ENCODE measurements around the gene PRDM15. TPM values are rescaled to one million over a fixed set of nuclear protein-coding genes. Genes with fewer than 3 reads are reported as not detected.

The PRDM15 gene
- total and polyA plus RNA-seq, 3 experiments from 2014 or later = 2.2 to 13.1 (median 12.0) TPM

- no peak overlapping the region for H3K27ac ChIP-seq (ENCODE audit: low read depth, low read length)
- no peak for DNase-seq
- Mint-ChIP-seq H3K4me3 (peak overlapping the region in 5 of 7 donors; percentile 26 to 66 (median 42)), H3K9me3 (peaks cover 0 to 10% (median 0%) of the 10 kb centered on the region in 5 donors), H3K36me3 (peaks cover 0 to 3% (median 0%) of the 10 kb centered on the region in 3 donors), H3K27me3 (peaks cover 55 to 81% of the 10 kb centered on the region in 2 donors), H3K27ac (peak overlapping the region in 1 of 8 donors; percentile 29), H3K4me1 (peaks cover 23 to 31% (median 27%) of the 10 kb centered on the region in 3 donors)
- H3K36me3 ChIP-seq (ENCODE audit: insufficient read depth, low read length) = no peaks in the 10 kb centered on the region
- H3K4me1 ChIP-seq (ENCODE audit: insufficient read depth, low read length) = peaks cover 18% of the 10 kb centered on the region
- POLR2A ChIA-PET = no interaction called here
- no peaks in the 10 kb centered on the region for H3K9me3 ChIP-seq (ENCODE audit: low read length)
- H3K27me3 ChIP-seq (ENCODE audit: insufficient read depth, low read length, poor library complexity, severe bottlenecking) = peaks cover 35% of the 10 kb centered on the region
- H3K4me3 ChIP-seq (ENCODE audit: low read length) = no peak overlapping the region
- CTCF ChIA-PET = no interaction called here
These were observed 112.9 kb downstream of the PRDM15 start for GRCh38 chr21:41765973-41766882.

GRCh38 chr21:41765420-41765821, 113.7 kb downstream of the PRDM15 start:
- no peak for DNase-seq
- Mint-ChIP-seq H3K4me1 (peaks cover 23 to 36% (median 27%) of the 10 kb centered on the region in 3 donors), H3K36me3 (peaks cover 0 to 3% (median 0%) of the 10 kb centered on the region in 3 donors), H3K4me3 (peak overlapping the region in 5 of 7 donors; percentile 26 to 66 (median 34)), H3K27ac (peak overlapping the region in 1 of 8 donors; percentile 29), H3K9me3 (peaks cover 0 to 10% (median 0%) of the 10 kb centered on the region in 5 donors), H3K27me3 (peaks cover 59 to 81% of the 10 kb centered on the region in 2 donors)
- Histone ChIP-seq H3K4me1 (ENCODE audit: insufficient read depth, low read length) (peaks cover 18% of the 10 kb centered on the region), H3K36me3 (ENCODE audit: insufficient read depth, low read length) (no peaks in the 10 kb centered on the region), H3K27ac (ENCODE audit: low read depth, low read length) (no peak overlapping the region), H3K9me3 (ENCODE audit: low read length) (no peaks in the 10 kb centered on the region), H3K4me3 (ENCODE audit: low read length) (no peak overlapping the region), H3K27me3 (ENCODE audit: insufficient read depth, low read length, poor library complexity, severe bottlenecking) (peaks cover 35% of the 10 kb centered on the region)
- ChIA-PET POLR2A (no interaction called here), CTCF (no interaction called here)

- Histone ChIP-seq H3K27me3 (ENCODE audit: insufficient read depth, low read length, poor library complexity, severe bottlenecking) (peaks cover 35% of the 10 kb centered on the region), H3K27ac (ENCODE audit: low read depth, low read length) (no peak overlapping the region), H3K4me1 (ENCODE audit: insufficient read depth, low read length) (peaks cover 18% of the 10 kb centered on the region), H3K9me3 (ENCODE audit: low read length) (no peaks in the 10 kb centered on the region), H3K4me3 (ENCODE audit: low read length) (no peak overlapping the region), H3K36me3 (ENCODE audit: insufficient read depth, low read length) (no peaks in the 10 kb centered on the region)
- Mint-ChIP-seq H3K27ac (no peak overlapping the region), H3K36me3 (peaks cover 0 to 3% (median 0%) of the 10 kb centered on the region in 3 donors), H3K4me3 (peak overlapping the region in 2 of 7 donors; percentile 65 to 66), H3K27me3 (peaks cover 62 to 84% of the 10 kb centered on the region in 2 donors), H3K9me3 (peaks cover 0 to 10% (median 0%) of the 10 kb centered on the region in 5 donors), H3K4me1 (peaks cover 23 to 36% (median 27%) of the 10 kb centered on the region in 3 donors)
- no peak for DNase-seq
- ChIA-PET POLR2A (no interaction called here), CTCF (no interaction called here)
These were observed 114.4 kb downstream of the PRDM15 start for GRCh38 chr21:41764558-41765419.

GRCh38 chr21:41763996-41764395, 115.1 kb downstream of the PRDM15 start:
- Histone ChIP-seq H3K4me1 (ENCODE audit: insufficient read depth, low read length) (peaks cover 18% of the 10 kb centered on the region), H3K27me3 (ENCODE audit: insufficient read depth, low read length, poor library complexity, severe bottlenecking) (peaks cover 35% of the 10 kb centered on the region), H3K36me3 (ENCODE audit: insufficient read depth, low read length) (no peaks in the 10 kb centered on the region), H3K4me3 (ENCODE audit: low read length) (no peak overlapping the region), H3K9me3 (ENCODE audit: low read length) (no peaks in the 10 kb centered on the region), H3K27ac (ENCODE audit: low read depth, low read length) (no peak overlapping the region)
- H3K9me3 Mint-ChIP-seq = peaks cover 0 to 10% (median 0%) of the 10 kb centered on the region in 5 donors
- POLR2A ChIA-PET = no interaction called here
- H3K27me3 Mint-ChIP-seq = peaks cover 60 to 82% of the 10 kb centered on the region in 2 donors
- H3K36me3 Mint-ChIP-seq = peaks cover 0 to 3% (median 0%) of the 10 kb centered on the region in 3 donors
- no peak for DNase-seq
- CTCF ChIA-PET = no interaction called here
- H3K27ac Mint-ChIP-seq = no peak overlapping the region
- peaks cover 21 to 32% (median 23%) of the 10 kb centered on the region in 3 donors for H3K4me1 Mint-ChIP-seq
- no peak overlapping the region for H3K4me3 Mint-ChIP-seq

GRCh38 chr21:41763398-41763931, 115.7 kb downstream of the PRDM15 start:
- Mint-ChIP-seq H3K9me3 (peaks cover 0 to 10% (median 0%) of the 10 kb centered on the region in 5 donors), H3K27ac (no peak overlapping the region), H3K4me3 (no peak overlapping the region), H3K27me3 (peaks cover 55 to 77% of the 10 kb centered on the region in 2 donors), H3K4me1 (peaks cover 16 to 27% (median 18%) of the 10 kb centered on the region in 3 donors), H3K36me3 (peaks cover 0 to 3% (median 0%) of the 10 kb centered on the region in 3 donors)
- Histone ChIP-seq H3K4me3 (ENCODE audit: low read length) (no peak overlapping the region), H3K4me1 (ENCODE audit: insufficient read depth, low read length) (peaks cover 17% of the 10 kb centered on the region), H3K27ac (ENCODE audit: low read depth, low read length) (no peak overlapping the region), H3K9me3 (ENCODE audit: low read length) (no peaks in the 10 kb centered on the region), H3K36me3 (ENCODE audit: insufficient read depth, low read length) (no peaks in the 10 kb centered on the region), H3K27me3 (ENCODE audit: insufficient read depth, low read length, poor library complexity, severe bottlenecking) (peaks cover 33% of the 10 kb centered on the region)
- DNase-seq = no peak
- ChIA-PET POLR2A (no interaction called here), CTCF (no interaction called here)

- no peaks in the 10 kb centered on the region for H3K9me3 ChIP-seq (ENCODE audit: low read length)
- H3K9me3 Mint-ChIP-seq = peaks cover 0 to 9% (median 0%) of the 10 kb centered on the region in 5 donors
- H3K27me3 ChIP-seq (ENCODE audit: insufficient read depth, low read length, poor library complexity, severe bottlenecking) = peaks cover 26% of the 10 kb centered on the region
- peaks cover 9% of the 10 kb centered on the region for H3K4me1 ChIP-seq (ENCODE audit: insufficient read depth, low read length)
- peaks cover 0 to 3% (median 0%) of the 10 kb centered on the region in 3 donors for H3K36me3 Mint-ChIP-seq
- H3K4me3 Mint-ChIP-seq = no peak overlapping the region
- H3K27me3 Mint-ChIP-seq = peaks cover 47 to 71% of the 10 kb centered on the region in 2 donors
- no peak overlapping the region for H3K4me3 ChIP-seq (ENCODE audit: low read length)
- CTCF ChIA-PET = no interaction called here
- no peak for DNase-seq
- H3K4me1 Mint-ChIP-seq = peaks cover 9 to 20% (median 11%) of the 10 kb centered on the region in 3 donors
- POLR2A ChIA-PET = no interaction called here
- H3K27ac ChIP-seq (ENCODE audit: low read depth, low read length) = no peak overlapping the region
- no peak overlapping the region for H3K27ac Mint-ChIP-seq
- no peaks in the 10 kb centered on the region for H3K36me3 ChIP-seq (ENCODE audit: insufficient read depth, low read length)
These were observed 116.4 kb downstream of the PRDM15 start for GRCh38 chr21:41762753-41763152.

- H3K4me1 ChIP-seq (ENCODE audit: insufficient read depth, low read length) = peaks cover 3% of the 10 kb centered on the region
- POLR2A ChIA-PET = no interaction called here
- H3K9me3 ChIP-seq (ENCODE audit: low read length) = no peaks in the 10 kb centered on the region
- peaks cover 21% of the 10 kb centered on the region for H3K27me3 ChIP-seq (ENCODE audit: insufficient read depth, low read length, poor library complexity, severe bottlenecking)
- Mint-ChIP-seq H3K9me3 (peaks cover 0 to 7% (median 0%) of the 10 kb centered on the region in 5 donors), H3K27ac (no peak overlapping the region), H3K4me1 (peaks cover 2 to 13% (median 4%) of the 10 kb centered on the region in 3 donors), H3K4me3 (no peak overlapping the region), H3K36me3 (no peaks in the 10 kb centered on the region), H3K27me3 (peaks cover 41 to 64% of the 10 kb centered on the region in 2 donors)
- H3K4me3 ChIP-seq (ENCODE audit: low read length) = no peak overlapping the region
- H3K36me3 ChIP-seq (ENCODE audit: insufficient read depth, low read length) = no peaks in the 10 kb centered on the region
- CTCF ChIA-PET = interaction anchor here (1.2 kb wide), 2 partner anchors 10 to 11 kb away, joined by 3 to 4 read pairs; no protein-coding TSS in a partner anchor
- no peak overlapping the region for H3K27ac ChIP-seq (ENCODE audit: low read depth, low read length)
- DNase-seq = no peak
These were observed 117.1 kb downstream of the PRDM15 start for GRCh38 chr21:41761934-41762635.
